Gastroesophageal sphincter (tissue), 3 donors: Measurements from ENCODE around the gene ATXN7L3B.

Source experiments
- CTCF ChIP-seq, 4 experiments: fragments of 200-600 bp in 2 of 4; fragments of 450-650 bp in 2 of 4; sonication (generic) in 1 of 4; IDR thresholded peaks; one replicate each; pipeline ENCODE4 v1.5.1; 2017 to 2019; ENCODE audit warnings: antibody characterized with exemption in 4 of 4, mild to moderate bottlenecking in 2 of 4, moderate library complexity in 2 of 4
- EP300 ChIP-seq: sonication (generic); formaldehyde crosslinking; IDR thresholded peaks from one replicate; pipeline ENCODE4 v1.6.1; 2017; ENCODE audit warnings: antibody characterized with exemption, mild to moderate bottlenecking
- POLR2A ChIP-seq, 2 donors: fragments of 450-650 bp; IDR thresholded peaks; one replicate each; pipeline ENCODE4 v1.6.1; 2017; ENCODE audit warnings: antibody characterized with exemption in 2 of 2, mild to moderate bottlenecking in 2 of 2, moderate library complexity in 1 of 2

- TF ChIP-seq POLR2A (IDR thresholded peaks at IDR 0.05) (no peak), CTCF (IDR thresholded peaks at IDR 0.05) (no peak), EP300 (no peak)
Observed at GRCh38 chr12:74535536-74535935, 2.1 kb upstream of the ATXN7L3B start.
